GDM1 (cell line): ENCODE data around the gene TIPIN.

Experiments
- DNase-seq: peaks from one replicate; lab custom pipeline; 2025; lab: John Stamatoyannopoulos, UW

The TIPIN gene

DNA sequence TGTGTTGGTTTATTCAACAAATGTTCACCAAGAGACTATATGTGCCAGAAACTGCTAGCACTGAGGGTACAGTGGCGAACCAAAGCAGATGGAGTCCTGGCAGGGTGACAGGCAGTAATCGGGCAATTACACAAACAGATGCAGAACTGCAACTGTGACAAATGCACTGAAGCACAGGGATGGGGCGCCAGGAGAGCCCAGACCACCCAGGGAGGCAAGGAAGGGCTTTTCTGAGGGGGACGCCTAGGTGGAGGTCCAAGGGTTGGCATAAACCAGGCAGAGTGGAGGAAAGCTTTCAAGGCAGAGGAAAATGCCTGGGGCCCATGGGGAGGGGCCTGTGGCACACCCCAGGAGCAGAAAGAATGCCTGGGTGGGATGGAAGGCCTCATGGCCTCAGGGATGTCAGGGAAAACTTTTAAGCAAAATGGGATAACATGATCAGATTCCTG lies 57.7 kb downstream of the TIPIN start:
- DNase-seq, result no peak

DNA sequence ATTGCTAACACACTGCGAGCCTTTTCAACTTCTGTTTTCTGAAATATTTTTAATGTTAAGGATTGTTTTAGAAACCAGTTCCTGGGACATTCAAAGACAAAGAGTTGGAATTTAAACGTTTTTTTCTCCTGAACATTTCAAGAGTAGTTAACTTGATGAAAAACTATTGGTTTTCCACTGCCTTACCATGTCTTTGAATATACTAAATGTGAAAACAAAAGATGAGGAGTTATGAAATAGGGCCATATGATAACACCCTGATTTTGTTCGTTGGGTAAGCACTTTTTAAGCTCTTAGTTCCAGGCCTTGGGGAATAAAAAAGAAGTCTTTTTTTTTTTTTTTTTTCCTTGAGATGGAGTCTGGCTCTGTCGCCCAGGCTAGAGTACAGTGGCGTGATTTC lies 60.3 kb downstream of the TIPIN start:
- DNase-seq, result no peak

DNA sequence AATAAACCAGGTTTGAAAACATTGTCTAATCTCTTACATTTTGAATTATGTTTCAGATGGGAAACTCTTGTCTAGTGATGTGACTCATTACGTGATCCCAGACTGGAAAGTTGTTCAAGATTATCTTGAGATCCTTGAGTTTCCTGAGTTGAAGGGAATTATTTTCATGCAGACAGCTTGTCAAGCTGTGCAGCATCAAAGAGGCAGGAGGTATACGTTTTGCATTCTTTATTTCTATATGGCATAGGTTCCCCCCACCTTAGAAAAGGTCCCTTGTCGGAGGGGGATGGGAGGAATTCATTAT lies 61.6 kb downstream of the TIPIN start:
- DNase-seq, result no peak

DNA sequence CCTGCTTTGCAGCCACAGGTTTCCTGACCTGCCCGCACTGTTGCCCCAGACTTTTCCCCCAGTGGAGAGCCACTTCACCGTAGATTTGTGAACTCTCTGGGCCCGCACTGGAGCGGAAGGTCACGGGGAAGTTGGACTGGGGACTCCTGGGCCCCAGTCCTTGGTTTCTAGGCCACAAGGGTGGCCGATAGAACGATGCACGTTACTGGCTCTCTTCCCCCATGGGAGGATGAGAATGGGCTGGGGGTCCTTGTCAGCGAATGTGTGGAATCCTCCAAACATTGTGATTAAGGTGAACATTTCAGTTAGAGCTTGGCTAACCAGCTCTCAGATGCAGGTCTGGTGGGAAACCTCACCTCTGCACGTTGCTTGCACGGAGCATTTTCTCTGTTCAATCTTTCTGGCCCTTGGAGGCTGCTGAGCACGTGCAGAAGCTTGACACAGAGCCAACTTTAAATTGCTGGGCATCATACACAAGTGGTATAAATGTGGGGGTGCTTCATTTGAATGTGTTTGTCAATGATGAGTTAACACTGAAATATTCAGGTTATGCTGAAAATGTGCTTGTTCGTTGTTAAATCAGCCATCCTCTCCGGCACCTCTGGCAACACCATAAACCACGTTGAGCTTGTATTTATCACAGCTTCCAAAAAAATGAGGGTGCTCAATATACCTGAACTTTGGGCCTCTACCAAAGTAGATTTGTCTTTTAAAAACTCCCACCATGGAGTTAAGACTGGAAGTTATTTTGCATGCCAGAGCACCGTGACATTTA lies 62.1 kb downstream of the TIPIN start:
- no peak for DNase-seq

DNA sequence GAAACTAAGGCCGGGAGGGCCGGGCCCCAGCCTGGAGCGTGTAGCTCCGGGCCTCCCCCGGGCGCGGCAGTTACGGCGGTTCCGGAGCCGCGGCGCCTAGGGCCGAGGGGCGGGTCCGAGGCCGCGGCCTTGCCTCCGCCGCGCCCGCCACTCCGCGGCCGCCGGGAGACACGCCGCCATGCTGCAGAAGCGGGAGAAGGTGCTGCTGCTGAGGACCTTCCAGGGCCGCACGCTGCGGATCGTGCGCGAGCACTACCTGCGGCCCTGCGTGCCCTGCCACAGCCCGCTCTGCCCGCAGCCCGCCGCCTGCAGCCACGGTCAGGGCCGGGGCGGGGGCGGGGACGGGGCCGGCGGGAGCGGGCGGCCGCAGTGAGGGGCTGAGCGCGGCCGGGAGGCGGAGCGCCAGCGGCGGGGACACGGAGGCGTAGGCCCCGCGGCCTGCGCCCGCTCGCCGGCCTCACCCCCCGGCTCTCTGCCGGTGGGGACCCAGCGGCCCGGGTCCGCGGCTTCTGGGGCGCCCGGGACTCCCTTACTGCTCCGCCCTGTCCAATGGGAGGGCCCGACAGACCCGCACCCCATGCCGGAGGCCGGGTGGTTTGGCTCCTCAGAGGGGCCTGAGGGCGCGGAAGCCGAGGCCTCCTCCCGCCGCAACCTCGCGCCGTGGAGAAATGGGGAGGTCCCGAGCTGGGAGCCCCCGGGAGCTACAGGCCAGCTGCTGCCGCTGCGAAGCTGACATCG lies 62.9 kb downstream of the TIPIN start, which contains the start of gene DIS3L:
Gene DIS3L (plus strand): TSS at position 150 of the 738 bp plus-strand sequence. CDS start 29 bp downstream, at position 179.
- peak; percentile 75 for DNase-seq

DNA sequence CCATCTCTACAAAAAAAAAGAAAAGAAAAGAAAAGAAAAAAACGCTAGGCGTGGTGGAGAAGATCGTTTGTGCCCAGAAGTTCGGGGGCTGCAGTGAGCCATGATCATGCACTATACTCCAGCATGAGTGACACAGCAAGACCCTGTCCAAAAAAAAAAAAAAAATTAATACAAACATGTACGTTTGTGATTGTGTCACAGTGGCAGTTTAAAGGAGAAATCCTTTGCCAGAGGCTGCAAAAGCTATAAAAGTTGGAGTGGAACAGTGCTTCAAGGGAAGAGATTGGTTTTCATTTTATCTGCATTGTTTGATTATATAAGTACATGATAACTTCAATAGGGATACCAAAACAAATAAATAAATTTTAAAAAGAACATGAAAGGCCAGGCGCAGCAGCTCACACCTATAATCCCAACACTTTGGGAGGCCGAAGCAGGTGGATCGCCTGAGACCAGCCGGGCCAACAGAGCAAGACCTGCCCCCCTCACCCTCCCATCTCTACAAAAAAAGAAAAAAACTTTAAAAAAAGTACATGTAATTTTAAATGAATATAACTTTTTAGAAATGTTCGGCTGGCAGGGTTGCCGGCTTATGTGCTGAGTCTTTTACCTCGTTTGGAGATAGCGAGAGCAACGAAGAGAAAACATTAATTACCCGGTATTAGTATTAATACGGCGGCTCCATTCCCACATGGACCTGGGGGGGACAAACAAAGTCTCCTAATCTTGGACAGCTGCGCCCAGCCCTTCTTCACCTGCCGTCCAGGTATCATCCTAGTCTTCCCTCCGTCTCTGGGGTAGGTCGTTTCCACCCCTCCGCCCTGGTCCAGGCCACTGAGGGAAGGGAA lies 63.7 kb downstream of the TIPIN start:
- DNase-seq, result no peak

DNA sequence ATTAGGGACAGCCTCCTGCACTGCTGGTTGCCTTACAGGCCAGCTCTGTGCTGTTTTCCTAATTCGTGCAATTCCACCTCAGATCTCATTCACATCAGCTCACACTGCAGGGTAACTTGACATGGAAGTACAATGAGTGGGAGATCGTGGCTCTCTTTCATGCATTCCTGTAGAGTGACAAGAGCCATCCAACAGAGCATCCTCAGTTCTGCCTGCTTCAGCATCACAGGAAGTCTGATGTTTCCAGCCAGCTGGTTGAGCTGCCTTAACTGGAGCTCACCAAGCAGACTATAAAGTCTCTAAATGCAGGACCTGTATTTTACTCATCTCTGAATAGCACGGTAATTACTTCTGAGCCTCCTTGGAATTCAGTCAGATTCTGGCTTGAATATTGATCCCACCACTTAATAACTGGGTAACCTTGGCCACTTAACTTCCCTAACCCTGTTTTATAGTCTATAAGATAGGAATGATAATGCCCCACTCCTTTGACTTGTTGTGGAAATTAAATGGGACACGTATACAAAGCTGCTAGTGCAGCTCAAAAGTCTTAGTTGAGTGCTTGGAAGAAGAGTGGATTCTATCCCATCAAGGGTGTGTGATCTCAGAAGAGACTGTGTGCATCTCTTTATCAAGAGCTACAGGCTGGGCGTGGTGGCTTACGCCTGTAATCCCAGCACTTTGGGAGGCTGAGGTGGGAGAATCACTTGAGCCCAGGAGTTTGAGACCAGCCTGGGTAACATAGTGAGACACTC lies 64.5 kb downstream of the TIPIN start:
- no peak for DNase-seq

DNA sequence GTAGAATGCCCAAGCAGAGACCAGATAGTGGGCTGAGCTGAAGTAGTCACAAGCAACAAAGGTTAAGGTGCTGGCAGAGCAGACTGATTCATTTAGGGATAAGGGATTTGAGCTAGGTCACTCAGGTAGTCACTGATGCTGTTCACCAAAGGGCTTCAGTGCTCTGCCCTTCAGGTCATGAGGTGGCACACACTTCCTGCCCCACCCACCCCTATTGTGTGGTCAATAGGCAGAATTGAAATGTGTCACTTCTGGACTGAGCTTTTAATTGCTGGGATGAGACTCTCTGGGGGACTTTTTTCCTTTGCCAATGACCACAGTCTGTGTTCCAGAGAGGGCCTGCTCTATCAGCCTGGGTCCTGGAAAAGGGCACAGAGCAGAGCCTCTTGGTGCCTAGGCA lies 66.0 kb downstream of the TIPIN start:
- DNase-seq, result no peak

DNA sequence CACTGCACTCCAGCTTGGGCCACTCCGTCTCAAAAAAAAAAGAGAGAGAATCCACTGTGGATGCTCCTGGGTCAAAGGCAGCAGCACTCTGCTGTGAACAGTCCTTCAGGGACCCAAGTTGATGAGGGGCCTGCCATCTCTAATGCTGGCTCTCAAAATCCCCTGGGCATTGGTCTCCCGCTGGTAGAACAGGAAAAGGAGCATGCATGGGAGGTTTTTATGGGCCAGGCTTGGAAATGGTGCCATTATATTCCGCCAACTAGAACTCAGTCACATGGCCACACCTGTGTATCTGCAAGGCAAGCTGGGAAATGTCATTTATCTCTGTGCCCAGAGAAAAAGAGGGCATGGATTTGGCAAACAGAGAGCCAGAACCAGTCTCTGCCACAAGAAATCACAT lies 66.5 kb downstream of the TIPIN start:
- DNase-seq, result no peak

DNA sequence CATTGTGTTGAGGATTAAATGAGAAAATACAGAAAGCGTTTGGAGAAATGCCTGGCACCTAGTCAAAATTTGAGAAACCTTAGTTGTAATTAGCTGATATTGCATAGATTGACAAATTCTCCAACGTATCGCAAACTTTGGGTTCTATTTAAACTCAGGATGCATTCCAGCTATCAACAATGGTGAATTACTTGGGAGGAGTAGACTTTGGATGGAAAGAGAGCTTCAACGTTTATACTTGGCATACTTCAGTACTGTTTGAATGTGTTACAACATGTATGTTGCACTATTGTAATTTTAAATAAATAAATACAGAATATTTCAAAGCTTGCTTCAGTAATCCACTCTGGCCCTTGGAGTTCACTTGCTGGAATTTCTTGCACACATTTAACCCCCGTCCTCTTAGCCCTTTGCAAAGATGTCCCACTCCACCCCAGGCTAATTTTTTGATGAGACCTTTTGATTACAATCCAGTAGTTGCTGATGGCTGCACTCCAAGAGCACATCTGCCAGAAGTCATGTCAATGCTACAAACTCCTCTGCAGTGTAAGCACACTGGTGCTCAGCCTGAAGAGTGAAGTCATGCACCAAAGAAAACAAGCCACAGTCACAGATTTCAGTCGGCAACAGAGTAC lies 67.8 kb downstream of the TIPIN start:
- no peak for DNase-seq

DNA sequence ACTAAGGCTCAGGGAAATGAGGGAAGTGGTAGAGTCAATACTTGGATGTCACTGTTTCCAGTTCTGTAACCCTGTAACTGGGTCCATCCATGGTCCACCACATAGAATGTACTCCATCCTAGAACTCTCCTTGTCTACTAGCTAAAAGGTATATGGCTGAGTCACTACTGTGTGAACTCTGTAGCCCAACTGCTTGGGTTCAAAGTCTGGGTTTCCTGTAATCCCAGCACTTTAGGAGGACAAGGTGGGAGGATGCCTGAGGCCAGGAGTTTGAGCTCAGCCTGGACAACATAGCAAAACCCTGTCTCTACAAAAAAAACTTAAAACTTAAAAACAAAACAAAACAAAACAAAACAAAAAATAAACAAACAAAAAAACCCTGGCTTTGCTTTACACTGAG lies 68.4 kb downstream of the TIPIN start:
- no peak for DNase-seq

DNA sequence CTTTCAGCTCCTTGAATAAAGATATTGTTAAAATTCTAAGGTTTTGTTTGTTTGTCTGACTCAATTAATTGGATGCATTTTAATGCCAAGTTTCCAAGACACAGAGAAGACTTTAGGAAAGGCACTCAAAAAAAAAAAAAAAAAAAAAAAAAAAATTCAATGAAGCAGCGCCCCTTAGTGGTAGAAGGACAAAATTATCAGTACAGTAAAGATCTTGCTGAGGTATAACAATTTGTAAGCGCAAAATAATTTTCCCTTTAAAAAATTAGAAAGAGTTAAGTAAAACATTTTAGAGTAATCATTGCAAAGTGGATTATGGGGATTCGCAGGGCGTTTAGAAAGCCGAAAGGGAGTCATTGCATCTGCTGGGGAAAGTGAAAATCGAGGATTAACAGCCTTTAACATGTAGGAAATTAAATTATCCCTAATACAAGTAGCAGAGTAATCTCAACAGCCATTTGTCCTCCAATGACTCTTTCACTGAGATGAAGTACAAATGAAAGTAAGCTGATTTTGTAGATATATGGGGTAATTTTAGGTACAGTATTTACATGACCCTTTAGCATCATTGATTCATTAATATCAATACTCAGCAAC lies 68.9 kb downstream of the TIPIN start:
- no peak for DNase-seq
